NCI-H146 (cell line): Measurements from ENCODE around the gene EVA1A.

Source experiments
- DNase-seq: peaks from one replicate; lab custom pipeline; 2025; lab: John Stamatoyannopoulos, UW

EVA1A gene

GRCh38 chr2:75562513-75562864 is 1.8 kb upstream of the EVA1A start:
- DNase-seq, result no peak

DNA sequence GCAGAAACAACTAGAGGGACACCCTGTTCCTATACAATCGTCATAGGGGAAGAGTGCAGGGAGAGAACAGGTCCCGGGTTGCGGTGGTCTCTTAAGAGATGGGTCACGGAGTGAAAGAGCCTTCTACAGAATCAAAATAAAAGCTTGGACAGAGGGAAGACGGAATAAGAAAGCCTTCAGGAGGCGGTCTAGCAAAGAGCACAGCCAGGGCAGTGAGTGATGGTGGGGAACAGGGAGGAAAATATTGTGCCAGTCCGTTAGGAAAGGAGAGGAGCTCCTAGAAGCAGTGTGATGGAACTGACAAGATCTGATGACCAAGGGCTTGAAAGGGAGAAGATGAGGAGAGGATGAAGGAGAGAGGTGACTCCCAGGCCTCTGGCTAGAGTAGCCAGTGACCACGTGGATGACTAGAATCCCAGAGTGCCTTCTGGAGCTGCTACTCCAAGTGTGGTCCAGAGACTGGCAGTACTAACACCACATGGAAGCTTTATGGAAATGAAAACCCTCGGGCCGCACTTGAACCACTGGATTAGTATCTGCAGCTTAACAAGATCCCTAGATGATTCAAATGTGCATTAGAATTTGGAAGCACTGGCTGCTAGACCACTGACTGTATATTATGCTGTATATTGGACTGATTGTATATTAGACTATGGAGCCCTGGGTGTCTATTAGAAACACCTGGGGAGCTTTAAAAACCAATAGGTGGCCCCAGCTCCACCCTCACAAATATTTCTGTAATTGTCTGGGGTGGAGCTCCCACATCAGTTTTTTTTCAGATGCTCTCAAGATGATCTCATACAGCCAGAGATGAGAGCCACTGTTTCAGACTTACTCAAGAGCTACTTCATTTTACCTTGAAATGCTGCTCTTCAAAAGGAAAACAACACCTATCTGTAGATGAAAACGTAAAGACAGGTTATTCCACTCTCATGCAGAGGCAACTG is 1.1 kb upstream of the EVA1A start:
- DNase-seq, result peak; percentile 71

DNA sequence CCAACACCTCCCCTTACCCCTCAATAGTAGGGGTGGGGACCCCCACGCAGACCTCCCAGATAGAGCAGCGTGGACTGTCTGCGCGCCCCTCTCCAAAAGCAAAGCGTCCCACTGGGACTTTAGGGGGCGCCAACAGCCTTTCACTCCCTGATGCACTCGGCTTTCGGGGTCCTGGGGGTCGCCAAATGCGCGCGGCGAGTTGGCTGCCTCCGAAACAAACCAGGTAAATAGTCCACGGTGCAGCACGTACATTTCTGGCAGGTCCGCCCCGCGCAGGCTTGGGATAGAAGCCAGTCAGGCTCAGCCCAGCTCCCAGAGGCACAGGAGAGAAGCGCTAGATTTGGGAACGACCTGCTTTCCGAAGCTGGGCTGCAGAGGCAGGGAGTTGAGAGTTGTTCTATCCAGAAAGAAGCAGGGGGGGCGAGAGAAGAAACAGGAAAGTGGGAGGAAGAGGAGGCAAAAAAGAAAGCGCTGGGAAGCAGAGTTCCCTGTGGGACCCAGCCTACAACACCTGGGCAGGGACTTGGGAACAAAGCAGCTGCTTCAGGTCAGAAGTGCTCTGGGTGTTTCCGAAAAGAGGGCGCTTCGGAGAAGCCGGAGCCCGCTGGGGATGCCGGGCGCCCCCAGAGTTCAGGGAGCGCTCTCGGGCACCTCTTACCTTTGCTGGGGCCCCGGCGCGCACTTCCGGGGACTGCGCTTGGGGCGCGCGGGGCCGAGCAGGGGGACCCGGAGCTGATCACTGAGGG is 544 bp downstream of the EVA1A start:
- DNase-seq, result peak; percentile 66

DNA sequence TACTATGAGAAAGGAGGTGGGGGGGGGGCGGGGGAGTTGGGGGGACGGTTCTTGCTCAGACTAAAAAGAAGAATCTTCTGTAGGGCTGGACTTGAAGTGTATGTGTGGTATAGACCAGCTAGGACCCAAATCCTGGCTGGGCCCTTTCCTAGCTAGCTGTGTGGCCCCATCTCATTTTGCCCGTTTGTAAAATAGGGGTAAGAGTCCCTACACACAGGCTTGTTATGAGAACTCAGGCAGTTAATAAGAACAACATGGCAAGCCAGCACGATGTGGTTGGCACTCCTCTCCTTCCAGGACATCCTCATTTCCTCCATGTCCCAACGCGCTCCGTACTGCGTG is 1.1 kb downstream of the EVA1A start:
- DNase-seq, result peak; percentile 37

DNA sequence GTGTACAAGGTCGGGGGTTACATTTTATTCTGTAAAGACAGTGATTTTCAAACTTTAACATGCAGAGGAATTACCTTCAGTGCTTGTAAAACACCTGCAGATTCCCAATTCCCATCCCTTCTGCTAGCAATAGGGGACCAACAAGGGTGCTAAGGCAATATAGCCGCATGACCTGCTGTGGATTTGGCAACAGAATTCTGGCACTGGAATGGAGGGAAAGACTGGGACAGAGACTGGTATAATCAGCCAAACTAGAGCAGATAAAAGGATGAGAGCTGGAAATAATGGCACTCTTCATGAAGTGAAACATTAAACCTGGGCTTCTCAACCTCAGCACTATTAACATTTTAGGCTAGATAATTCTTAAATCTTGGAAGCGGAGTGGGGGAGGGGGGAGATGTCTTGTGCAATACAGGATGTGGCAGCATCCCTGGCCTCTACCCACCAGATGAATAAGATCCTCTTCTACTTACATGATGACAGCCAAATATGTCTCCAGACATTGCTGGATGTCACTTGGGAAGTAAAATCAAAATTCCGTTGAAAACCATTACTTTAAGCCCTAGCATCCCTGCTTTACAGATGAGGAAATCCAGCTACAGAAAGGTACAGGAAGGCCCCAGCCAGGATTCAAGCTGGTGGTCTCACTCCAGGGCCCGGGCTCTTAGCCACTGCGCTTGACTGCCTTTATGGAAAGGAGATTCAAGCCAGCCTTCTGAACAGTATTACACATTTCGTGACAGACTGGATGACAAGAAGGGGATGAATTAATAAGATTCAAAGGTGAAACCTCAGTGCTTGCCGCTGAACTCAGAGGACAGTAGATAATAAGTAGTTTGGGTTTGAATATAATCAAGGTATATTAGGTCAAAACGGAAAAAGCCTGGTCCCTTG is 1.7 kb downstream of the EVA1A start:
- DNase-seq, result peak; percentile 14

DNA sequence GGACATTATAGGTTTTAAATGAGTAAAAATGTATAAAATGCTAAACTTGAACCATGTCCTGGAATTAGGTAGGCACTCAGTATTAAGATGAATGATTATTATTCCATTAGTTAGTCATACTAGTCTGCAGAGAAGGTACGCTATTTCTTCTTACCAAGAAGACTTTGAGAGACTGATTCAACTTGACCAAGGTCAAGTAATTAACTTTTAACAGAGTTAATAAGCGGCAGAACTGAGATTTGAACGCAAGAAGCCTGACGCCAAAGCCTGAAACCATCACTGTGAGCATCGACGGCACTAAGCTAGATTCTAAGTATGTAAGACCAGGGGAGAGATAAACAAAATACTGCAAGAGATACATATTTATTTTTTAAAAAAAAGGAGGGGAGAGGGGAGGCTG is 2.6 kb downstream of the EVA1A start:
- DNase-seq, result no peak

- no peak for DNase-seq
Measured at GRCh38 chr2:75557474-75558133, 3.1 kb downstream of the EVA1A start.

DNA sequence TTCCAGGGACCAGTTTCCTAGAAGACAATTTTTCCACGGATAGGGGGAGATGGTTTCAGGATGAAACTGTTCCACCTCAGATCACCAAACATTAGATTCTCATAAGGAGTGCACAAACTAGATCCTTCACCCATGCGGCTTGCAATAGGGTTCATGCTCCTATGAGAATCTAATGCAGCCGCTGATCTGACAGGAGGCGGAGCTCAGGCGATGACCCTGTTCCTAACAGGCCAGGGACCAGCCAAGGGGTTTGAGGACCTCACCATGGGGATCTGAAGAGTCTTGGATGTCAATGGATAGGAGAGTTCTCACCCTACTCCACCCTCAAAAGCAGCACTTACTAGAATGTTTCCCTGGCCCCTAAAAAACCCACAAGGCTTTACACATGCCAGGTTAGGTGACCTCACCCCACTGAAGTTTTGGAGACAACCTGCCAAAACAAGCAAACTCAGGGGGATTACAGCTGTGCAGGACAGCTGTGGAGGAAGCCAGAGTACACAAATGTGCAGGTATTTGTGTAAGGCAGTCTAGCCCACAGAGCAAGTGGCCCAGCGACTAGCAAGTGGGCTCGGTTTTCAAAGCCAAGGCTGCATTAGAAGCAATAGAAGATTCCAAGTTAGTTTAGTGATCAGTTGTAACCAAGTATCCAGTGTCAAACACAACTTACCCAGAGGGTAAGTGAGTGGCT is 3.9 kb downstream of the EVA1A start:
- no peak for DNase-seq

DNA sequence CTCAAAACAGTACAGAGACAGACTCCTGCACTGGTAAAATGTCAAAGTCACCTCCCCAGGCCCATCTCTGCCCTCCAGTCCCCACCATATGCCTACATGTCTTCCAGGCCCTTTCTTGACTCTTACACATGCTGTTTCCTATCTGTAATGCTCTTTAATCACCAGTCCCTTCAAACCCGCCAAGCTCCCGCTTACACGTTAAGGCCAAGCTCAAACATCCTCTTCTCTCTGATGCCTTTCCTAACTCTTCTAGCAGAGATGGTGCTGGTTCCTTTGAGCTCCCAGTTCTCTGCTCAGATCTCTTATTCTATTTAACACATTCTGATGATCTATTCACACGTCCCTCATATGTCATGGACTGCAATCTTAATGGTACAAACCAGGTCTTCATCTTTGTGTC is 5.0 kb downstream of the EVA1A start:
- DNase-seq, result peak; percentile 28

DNA sequence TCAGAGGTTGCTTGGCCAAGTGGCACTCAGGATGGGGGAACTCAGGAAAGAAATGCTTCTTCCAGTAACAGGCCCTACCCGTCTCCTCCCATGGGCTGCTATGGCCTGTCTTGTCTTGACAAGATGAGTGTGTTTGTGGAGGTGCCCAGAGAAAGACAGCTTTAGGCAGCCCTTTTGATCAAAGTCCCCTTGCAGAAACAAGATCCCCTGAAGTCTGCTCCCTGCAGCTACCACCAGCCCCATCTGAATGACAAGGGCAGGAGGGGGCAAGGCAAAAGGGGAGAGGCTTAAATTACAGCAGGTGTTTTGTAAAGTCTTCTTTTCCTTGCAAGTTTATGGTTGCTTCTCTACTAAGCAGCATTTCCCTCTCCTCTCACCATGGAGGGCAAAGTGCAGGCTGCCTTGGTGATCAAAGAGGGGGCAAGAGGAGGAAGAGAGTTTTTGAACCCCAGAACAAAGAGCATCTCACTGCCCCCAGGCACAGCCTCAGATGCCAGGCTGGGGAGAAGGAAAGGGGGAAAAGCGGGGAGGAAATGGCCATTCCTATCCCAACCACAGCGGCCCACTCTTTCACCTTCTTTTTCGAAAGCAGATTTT is 6.7 kb downstream of the EVA1A start:
- no peak for DNase-seq

- DNase-seq, result no peak
Measured at GRCh38 chr2:75552222-75552621, 8.5 kb downstream of the EVA1A start.

- DNase-seq, result no peak
Measured at GRCh38 chr2:75551434-75551833, 9.3 kb downstream of the EVA1A start.

GRCh38 chr2:75549401-75550253 is 11.1 kb downstream of the EVA1A start:
- peak; percentile 59 for DNase-seq

GRCh38 chr2:75548036-75548573 is 12.6 kb downstream of the EVA1A start:
- peak; percentile 62 for DNase-seq

- DNase-seq, result no peak
Measured at GRCh38 chr2:75547345-75548035, 13.2 kb downstream of the EVA1A start.

DNA sequence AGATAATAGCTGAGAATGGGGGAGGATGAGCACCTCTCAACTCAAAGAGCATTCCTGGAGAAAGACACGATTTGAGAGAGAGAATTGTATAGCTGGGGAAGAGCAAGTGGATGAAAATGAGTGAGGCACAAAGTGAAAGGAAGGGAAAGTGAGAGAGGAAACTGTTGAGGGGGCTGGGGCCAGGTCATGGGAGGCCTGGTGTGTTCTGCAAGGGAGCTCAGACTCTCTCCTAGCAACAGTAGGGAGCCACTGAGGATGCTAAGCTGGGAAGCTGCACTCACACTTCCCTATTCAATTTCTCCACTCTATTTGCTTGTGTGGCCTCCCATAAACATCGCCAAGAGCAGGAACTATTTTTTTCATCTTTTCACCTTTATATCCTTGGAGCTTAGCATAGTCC is 14.8 kb downstream of the EVA1A start:
- no peak for DNase-seq

GRCh38 chr2:75545387-75545786 is 15.4 kb downstream of the EVA1A start:
- no peak for DNase-seq

- DNase-seq, result no peak
Measured at GRCh38 chr2:75543446-75543845, 17.3 kb downstream of the EVA1A start.

DNA sequence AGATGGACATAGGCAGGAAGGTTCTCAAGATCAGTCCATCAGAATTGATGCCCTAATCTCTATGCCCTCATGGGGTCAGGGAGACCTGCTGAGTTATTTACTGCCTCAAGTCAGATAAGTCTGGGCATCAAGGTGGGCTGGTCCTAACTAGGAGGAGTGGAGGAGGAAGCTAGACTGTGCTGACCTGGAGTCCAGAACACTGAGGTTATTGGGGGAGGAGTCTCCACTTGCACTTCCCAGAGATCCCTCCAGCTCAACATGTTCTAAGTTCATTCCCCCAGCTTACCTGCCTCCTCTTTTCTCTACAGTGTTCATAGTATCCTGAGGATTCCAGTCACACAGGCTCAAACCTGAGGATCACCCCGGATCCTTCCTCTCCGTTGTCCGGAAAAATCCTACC is 19.3 kb downstream of the EVA1A start:
- no peak for DNase-seq
